K562 (cell line): ENCODE results near the gene CDX1. TPM values are rescaled to one million over a fixed set of nuclear protein-coding genes. Genes with fewer than 3 reads are reported as not detected.

ENCODE experiments used
- ZNF318 ChIP-seq, 2 experiments: fragments of 450-650 bp; IDR thresholded peaks; 2 replicates each; pipeline ENCODE4 v1.6.1; 2016; ENCODE audit warnings: mild to moderate bottlenecking in 2 of 2, borderline replicate concordance in 1 of 2, low read depth in 1 of 2, moderate library complexity in 1 of 2
- polyA plus RNA-seq, 8 experiments: library from polyadenylated mRNA; depleted of rRNA in 4 of 8; stranded (reverse) in 5 of 8; unstranded in 3 of 8; fragments of >200 nt; fragmentation: Nextera tagmentation in 2 of 8; fragmentation: Illumina TruSeq in 1 of 8; extraction: Ambion mirVana in 2 of 8; extraction: Trizol in 1 of 8; gene quantifications; 2 replicates each; pipeline versions ENCODE4 v1.2.1 to v1.2.3, GENCODE V29; 2011 to 2014; ENCODE audit warnings: inconsistent platforms in 1 of 8, missing spikeins in 1 of 8
- total RNA-seq, 7 experiments: library from RNA; depleted of rRNA in 6 of 7; stranded (reverse); fragments of >200 nt in 6 of 7; fragmentation: Illumina TruSeq in 2 of 7; extraction: Trizol in 2 of 7; gene quantifications; 2 replicates each; pipeline versions ENCODE4 v1.2.1 to v1.2.3, GENCODE V29; 2011 to 2021; ENCODE audit warnings: low replicate concordance in 1 of 7

CDX1 gene
- total and polyA plus RNA-seq, 9 of the 15 experiments (the other 6 are each of a cell fraction or from before 2014, with no cell fraction given): 0.06 to 0.16 TPM; not detected in 7

DNA sequence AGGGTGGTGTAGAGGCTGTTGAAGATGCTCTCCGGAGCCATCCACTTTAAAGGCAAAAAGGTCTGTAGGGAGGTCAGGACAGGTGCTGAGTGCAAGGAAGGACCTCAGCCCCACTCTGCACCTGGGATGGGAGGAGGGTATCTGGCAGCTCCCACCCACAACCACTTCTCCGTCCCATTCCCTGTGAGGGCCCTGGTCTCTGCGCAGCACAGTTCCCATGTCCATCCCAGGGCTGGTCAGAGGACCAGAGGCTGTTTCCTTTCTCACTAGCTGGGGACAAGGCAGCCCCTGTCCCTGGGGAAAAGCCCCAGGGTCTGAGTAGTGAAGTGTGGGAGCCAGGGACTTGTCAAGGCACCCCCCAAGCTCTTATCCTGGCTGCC, 46.5 kb upstream of the CDX1 start (continued):
- no peak for TF ChIP-seq ZNF318 (IDR thresholded peaks at IDR 0.05; ENCODE audit: borderline replicate concordance in 1 of 2, low read depth in 1 of 2)
